ENCODE results near the gene CELA3B. TPM values are rescaled to one million over a fixed set of nuclear protein-coding genes. Genes with fewer than 3 reads are reported as not detected.
"Not testable (repeated sequence)": the region's sequence is repeated elsewhere in the genome, so short reads cannot be mapped to it uniquely, and the experiment has no call there.

The CELA3B gene
- total RNA-seq, 2 donors from 2014 or later, result 2.5 TPM; not detected in 1

GRCh38 chr1:21940492-21940891, 36.3 kb upstream of the CELA3B start:
- intact Hi-C loops (cut with DNase I), result no loop called here
- DNase-seq (ENCODE audit: low spot score), result no peak

GRCh38 chr1:21941370-21941769, 35.5 kb upstream of the CELA3B start:
- DNase-seq (ENCODE audit: low spot score), result no peak
- intact Hi-C loops (cut with DNase I), result no loop called here

GRCh38 chr1:21942464-21942863, 34.4 kb upstream of the CELA3B start:
- DNase-seq (ENCODE audit: low spot score), result no peak
- intact Hi-C loops (cut with DNase I), result no loop called here

GRCh38 chr1:21942959-21943640, 33.7 kb upstream of the CELA3B start:
- DNase-seq (ENCODE audit: low spot score); intact Hi-C loops (cut with DNase I): not testable (repeated sequence)

- no peak for DNase-seq (ENCODE audit: low spot score)
Observed at GRCh38 chr1:21944733-21945073, 32.1 kb upstream of the CELA3B start.

GRCh38 chr1:21946836-21947587, 29.8 kb upstream of the CELA3B start:
- DNase-seq (ENCODE audit: low spot score), result no peak
- intact Hi-C loops (cut with DNase I), result no loop called here

More at GRCh38 chr1:21944733-21945073, 32.1 kb upstream of the CELA3B start:
- intact Hi-C loops (cut with DNase I), result no loop called here

- intact Hi-C loops (cut with DNase I), result no loop called here
- no peak for DNase-seq (ENCODE audit: low spot score)
Observed at GRCh38 chr1:21950734-21951133, 26.1 kb upstream of the CELA3B start.

GRCh38 chr1:21951226-21951870, 25.5 kb upstream of the CELA3B start:
- intact Hi-C loops (cut with DNase I), result no loop called here
- DNase-seq (ENCODE audit: low spot score), result no peak

- no peak for DNase-seq (ENCODE audit: low spot score)
- intact Hi-C loops (cut with DNase I), result no loop called here
Observed at GRCh38 chr1:21952786-21953520, 23.9 kb upstream of the CELA3B start.

- DNase-seq (ENCODE audit: low spot score), result peak; percentile 91
- intact Hi-C loops (cut with DNase I), result no loop called here
Observed at GRCh38 chr1:21955058-21955457, 21.8 kb upstream of the CELA3B start.

GRCh38 chr1:21955501-21956281, 21.1 kb upstream of the CELA3B start:
- no peak for DNase-seq (ENCODE audit: low spot score)
- intact Hi-C loops (cut with DNase I), result no loop called here

- no peak for DNase-seq (ENCODE audit: low spot score)
- intact Hi-C loops (cut with DNase I), result no loop called here
Observed at GRCh38 chr1:21956720-21957552, 19.9 kb upstream of the CELA3B start.

- intact Hi-C loops (cut with DNase I), result loop anchor here (5.0 kb wide), 2 partner anchors 64 to 99 kb away; no protein-coding TSS in a partner anchor
- no peak for DNase-seq (ENCODE audit: low spot score)
Observed at GRCh38 chr1:21961337-21961736, 15.5 kb upstream of the CELA3B start.

- no peak for DNase-seq (ENCODE audit: low spot score)
Observed at GRCh38 chr1:21961799-21962198, 15.0 kb upstream of the CELA3B start.

GRCh38 chr1:21963477-21964217, 13.2 kb upstream of the CELA3B start:
- intact Hi-C loops (cut with DNase I), result loop anchor here (5.0 kb wide), 2 partner anchors 66 to 101 kb away; no protein-coding TSS in a partner anchor
- DNase-seq (ENCODE audit: low spot score), result peak; percentile 92

More at GRCh38 chr1:21961799-21962198, 15.0 kb upstream of the CELA3B start:
- intact Hi-C loops (cut with DNase I), result loop anchor here (5.0 kb wide), 2 partner anchors 64 to 99 kb away; no protein-coding TSS in a partner anchor

GRCh38 chr1:21966247-21967000, 10.4 kb upstream of the CELA3B start:
- intact Hi-C loops (cut with DNase I), result no loop called here

GRCh38 chr1:21967216-21967615, 9.6 kb upstream of the CELA3B start:
- intact Hi-C loops (cut with DNase I); DNase-seq (ENCODE audit: low spot score): not testable (repeated sequence)

More at GRCh38 chr1:21966247-21967000, 10.4 kb upstream of the CELA3B start:
- no peak for DNase-seq (ENCODE audit: low spot score)
